HG03196 (cell line): ENCODE measurements around the gene GALNTL6.

Experiments used
- ATAC-seq: cut with Tn5 transposase; IDR thresholded peaks from one replicate; pipeline ENCODE4 v1.9.1; 2021; ENCODE audit not compliant: unreplicated experiment

GALNTL6 gene

GRCh38 chr4:172099376-172099775 lies 286.2 kb downstream of the GALNTL6 start:
- ATAC-seq, result no peak

- ATAC-seq, result no peak
Measured at GRCh38 chr4:172103456-172103855, 290.3 kb downstream of the GALNTL6 start.

GRCh38 chr4:172104539-172104938 lies 291.3 kb downstream of the GALNTL6 start:
- ATAC-seq, result no peak

- no peak for ATAC-seq
Measured at GRCh38 chr4:172105918-172106317, 292.7 kb downstream of the GALNTL6 start.

- ATAC-seq, result no peak
Measured at GRCh38 chr4:172109466-172109865, 296.3 kb downstream of the GALNTL6 start.

- no peak for ATAC-seq
Measured at GRCh38 chr4:172124656-172125308, 311.6 kb downstream of the GALNTL6 start.

- no peak for ATAC-seq
Measured at GRCh38 chr4:172125443-172125842, 312.2 kb downstream of the GALNTL6 start.

- no peak for ATAC-seq
Measured at GRCh38 chr4:172127168-172127567, 314.0 kb downstream of the GALNTL6 start.

DNA sequence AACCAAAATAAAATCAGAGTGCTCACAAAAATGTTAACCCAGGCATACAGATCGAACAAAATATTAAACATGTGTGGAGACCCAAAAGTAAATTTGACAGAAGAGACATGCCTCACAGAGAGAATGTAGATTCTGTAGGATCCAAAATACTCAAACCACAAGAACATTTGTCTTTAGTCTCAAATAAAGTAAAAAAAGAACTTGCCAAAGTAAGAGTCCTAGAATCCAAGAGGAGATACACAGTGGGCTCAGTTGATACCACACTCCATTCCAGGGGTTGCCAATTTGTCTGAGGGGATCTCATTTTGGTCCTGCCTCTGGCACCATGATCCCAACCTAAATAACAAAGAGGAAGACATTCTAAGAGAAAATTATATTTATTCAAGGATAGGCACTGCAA lies 316.4 kb downstream of the GALNTL6 start:
- ATAC-seq, result no peak

GRCh38 chr4:172134521-172134920 lies 321.3 kb downstream of the GALNTL6 start:
- ATAC-seq, result no peak

- no peak for ATAC-seq
Measured at GRCh38 chr4:172141025-172141424, 327.8 kb downstream of the GALNTL6 start.

GRCh38 chr4:172142281-172142741 lies 329.1 kb downstream of the GALNTL6 start:
- no peak for ATAC-seq

- ATAC-seq, result no peak
Measured at GRCh38 chr4:172143605-172144314, 330.6 kb downstream of the GALNTL6 start.

- ATAC-seq, result no peak
Measured at GRCh38 chr4:172147687-172148086, 334.5 kb downstream of the GALNTL6 start.

DNA sequence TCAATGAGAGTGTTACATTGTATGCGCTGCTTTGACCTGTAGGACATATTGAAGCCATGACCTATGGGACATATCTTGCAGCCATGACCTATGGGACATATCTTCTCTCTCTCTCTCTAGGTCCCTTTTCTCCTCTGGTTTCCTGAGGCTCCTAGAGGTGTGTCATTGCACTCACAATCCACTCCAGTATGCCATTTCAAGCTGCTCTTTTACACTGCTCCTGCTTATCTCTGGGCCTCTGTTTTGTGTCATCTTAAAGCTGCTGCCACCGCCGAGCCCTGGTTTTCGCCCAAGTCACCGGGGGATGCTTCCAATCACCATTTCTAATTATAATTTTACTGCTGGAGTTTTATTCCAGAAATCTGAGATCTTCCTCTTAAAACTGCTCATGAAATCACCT lies 336.1 kb downstream of the GALNTL6 start:
- ATAC-seq, result no peak

DNA sequence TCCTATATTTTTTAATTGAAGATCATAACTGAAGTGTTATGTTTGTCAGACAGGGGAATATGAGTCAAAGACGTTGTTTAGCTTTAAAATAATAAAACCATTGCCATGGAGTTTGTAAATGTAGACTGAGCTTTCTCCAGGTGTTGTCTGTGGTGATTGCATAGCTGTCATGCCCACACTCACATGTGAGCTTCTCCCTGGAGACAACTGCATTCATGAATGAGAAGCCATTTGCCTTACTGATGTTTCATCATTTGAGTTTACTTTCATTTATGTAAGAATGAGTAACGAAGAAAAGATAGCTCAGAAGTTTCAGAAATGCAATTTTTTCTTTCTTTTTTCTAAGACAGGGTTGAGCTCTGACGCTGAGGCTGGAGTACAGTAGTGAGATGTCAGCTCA lies 339.1 kb downstream of the GALNTL6 start:
- no peak for ATAC-seq

GRCh38 chr4:172153719-172154118 lies 340.5 kb downstream of the GALNTL6 start:
- no peak for ATAC-seq

- ATAC-seq, result no peak
Measured at GRCh38 chr4:172155838-172156345, 342.7 kb downstream of the GALNTL6 start.

GRCh38 chr4:172157946-172158345 lies 344.7 kb downstream of the GALNTL6 start:
- no peak for ATAC-seq

DNA sequence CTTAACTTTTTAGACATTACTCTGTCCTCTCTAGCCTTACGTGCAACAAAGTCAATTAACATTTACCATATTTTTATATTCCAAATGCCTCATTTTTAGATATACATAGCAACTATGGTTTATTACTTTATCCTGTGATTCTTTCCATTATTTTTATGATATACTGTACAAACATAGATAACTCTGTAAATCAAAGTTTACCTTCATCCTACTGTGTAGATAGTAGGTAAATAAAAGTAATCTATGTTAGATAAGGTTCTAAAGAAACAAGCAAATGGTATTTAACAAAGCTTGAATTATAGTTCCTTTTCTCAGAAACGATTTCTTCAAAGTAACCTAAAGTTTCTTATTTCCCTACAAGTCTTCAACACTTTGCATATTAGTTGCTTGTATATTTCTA lies 350.0 kb downstream of the GALNTL6 start:
- ATAC-seq, result no peak

GRCh38 chr4:172168888-172169287 lies 355.7 kb downstream of the GALNTL6 start:
- ATAC-seq, result no peak

- no peak for ATAC-seq
Measured at GRCh38 chr4:172169871-172170270, 356.7 kb downstream of the GALNTL6 start.
